Measurements from ENCODE around the gene DCT. TPM values are rescaled to one million over a fixed set of nuclear protein-coding genes. Genes with fewer than 3 reads are reported as not detected.

Gene DCT
- total RNA-seq, 1 donor from 2014 or later, result not detected

DNA sequence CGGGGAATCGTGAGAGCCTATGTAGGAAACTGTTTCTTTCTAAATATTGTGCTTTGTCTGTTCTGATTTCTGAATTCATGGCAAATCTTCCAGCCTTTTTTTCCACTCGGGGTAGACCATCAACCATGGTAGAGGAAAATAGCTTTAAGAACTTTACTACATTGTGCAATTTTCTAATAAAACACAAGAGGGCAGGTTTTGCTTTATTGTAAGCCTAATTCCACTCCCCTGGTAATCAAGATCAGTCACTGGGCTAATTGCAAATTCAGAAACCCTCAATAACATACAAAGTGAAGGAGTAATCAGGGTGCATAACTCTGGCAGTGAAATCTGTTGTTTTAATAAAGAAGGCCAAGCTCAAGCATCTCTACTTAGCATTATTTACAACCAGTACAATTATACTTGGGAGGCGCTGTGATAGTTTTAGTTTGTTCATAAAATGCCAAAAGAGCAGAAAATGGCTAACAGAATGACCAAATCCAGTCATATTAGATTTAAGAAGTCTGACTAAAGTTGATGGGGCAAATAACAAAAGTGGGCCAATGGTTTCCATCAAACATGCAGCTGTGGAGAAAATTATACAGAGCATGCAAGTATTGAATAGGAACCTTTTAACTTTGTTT is 43.8 kb downstream of the DCT start:
- intact Hi-C loops (cut with micrococcal nuclease), result loop anchor here (1.0 to 5.0 kb wide), 4 partner anchors 16 to 182 kb away; partner anchors contain the start of gene TGDS
- Mint-ChIP-seq H3K27me3 (ENCODE audit: low read depth) (no peaks in the 10 kb centered on the region), H3K9me3 (no peaks in the 10 kb centered on the region), H3K4me3 (ENCODE audit: low read depth) (no peak overlapping the region), H3K36me3 (ENCODE audit: low read depth) (no peaks in the 10 kb centered on the region), H3K4me1 (ENCODE audit: low read depth) (peaks cover 21% of the 10 kb centered on the region), H3K27ac (no peak overlapping the region)
- DNase-seq (ENCODE audit: low spot score), result no peak

DNA sequence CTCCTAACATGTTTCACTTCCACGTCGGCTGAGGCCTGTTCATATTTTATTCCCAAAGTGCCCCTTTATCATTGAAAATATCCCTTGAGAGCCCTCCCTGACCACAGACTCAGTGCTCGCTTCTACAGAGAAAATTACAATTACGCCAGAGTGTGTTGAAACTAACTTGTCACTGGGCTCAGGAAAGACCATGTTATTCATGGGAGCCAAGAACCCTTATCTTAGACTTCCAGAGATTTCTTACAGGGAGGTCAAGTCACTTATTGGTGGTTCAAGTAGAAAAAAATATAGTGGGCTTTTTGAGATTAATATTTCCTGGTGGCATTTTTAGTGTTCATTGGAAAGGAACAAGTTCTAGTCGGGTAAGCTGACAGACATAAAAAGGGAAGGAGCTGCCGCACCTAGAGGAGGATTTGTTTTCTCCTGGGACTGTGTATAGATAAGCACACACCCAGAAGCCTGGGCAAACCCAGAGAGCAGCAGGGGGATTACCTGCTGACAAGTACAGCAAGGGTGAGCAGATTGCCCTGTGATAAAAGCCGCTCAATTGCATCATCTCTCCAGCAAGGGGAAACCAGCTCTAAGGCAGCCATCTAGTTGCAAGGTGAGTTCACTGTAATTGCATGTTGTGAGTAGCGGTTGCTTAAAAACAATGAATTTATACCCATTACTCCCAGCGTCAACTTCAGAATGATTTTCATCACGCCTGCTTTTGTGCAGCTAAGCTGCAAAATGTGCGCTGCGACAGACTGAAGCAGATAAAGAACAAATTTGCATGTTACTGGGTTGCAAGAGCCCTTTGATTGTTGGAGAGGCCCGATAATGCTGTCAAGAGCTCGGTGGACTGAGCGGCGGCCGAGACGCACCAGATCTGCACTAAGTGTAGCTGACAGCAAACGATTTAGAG is 46.2 kb downstream of the DCT start:
- intact Hi-C loops (cut with micrococcal nuclease), result no loop called here
- Mint-ChIP-seq H3K9me3 (no peaks in the 10 kb centered on the region), H3K4me3 (ENCODE audit: low read depth) (no peak overlapping the region), H3K36me3 (ENCODE audit: low read depth) (no peaks in the 10 kb centered on the region), H3K27ac (no peak overlapping the region), H3K27me3 (ENCODE audit: low read depth) (no peaks in the 10 kb centered on the region), H3K4me1 (ENCODE audit: low read depth) (peaks cover 21% of the 10 kb centered on the region)
- DNase-seq (ENCODE audit: low spot score), result no peak

DNA sequence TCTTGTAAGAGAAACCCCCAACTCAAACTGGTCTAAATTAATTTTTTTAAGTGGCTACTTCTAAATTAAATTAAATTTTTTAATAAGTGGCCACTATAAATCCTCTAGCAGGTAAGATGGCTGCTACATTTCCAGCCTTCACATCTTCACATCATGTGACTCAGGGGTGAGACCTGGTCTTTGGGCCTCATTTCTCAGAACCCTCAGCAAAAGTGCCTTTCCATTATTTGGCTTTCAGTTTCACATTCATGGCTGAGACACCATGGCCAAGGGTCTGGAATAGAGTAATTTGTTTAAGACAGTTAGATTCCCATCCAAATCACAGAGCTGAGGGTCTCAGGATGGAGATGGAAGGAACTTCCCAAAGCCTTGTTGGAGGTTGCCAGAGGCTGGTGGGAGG is 47.5 kb downstream of the DCT start:
- H3K36me3 Mint-ChIP-seq (ENCODE audit: low read depth), result no peaks in the 10 kb centered on the region
- DNase-seq (ENCODE audit: low spot score), result no peak
- intact Hi-C loops (cut with micrococcal nuclease), result no loop called here
- peaks cover 21% of the 10 kb centered on the region for H3K4me1 Mint-ChIP-seq (ENCODE audit: low read depth)
- no peaks in the 10 kb centered on the region for H3K9me3 Mint-ChIP-seq
- no peak overlapping the region for H3K27ac Mint-ChIP-seq
- H3K4me3 Mint-ChIP-seq (ENCODE audit: low read depth), result no peak overlapping the region
- no peaks in the 10 kb centered on the region for H3K27me3 Mint-ChIP-seq (ENCODE audit: low read depth)

DNA sequence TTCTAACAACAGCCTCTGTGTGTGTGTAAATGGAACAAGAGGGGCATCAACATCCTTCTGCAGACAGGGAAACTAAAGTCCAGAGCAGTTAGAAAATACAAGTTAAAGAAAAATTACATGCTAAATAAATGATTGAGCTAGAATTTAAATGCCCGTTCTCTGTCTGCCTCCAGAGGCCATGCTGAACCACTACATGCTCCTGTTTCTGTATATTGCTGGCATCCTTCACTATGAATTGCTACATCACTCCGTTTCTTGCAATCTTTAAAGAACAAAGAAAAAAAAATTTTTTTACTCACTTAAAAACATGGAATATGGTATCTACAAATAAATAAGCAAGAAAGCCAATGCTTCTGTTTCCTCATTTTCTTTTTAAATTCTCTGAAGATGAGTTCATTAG is 47.9 kb downstream of the DCT start:
- DNase-seq (ENCODE audit: low spot score), result no peak
- H3K27me3 Mint-ChIP-seq (ENCODE audit: low read depth), result no peaks in the 10 kb centered on the region
- H3K27ac Mint-ChIP-seq, result no peak overlapping the region
- no peaks in the 10 kb centered on the region for H3K9me3 Mint-ChIP-seq
- no peak overlapping the region for H3K4me3 Mint-ChIP-seq (ENCODE audit: low read depth)
- intact Hi-C loops (cut with micrococcal nuclease), result no loop called here
- no peaks in the 10 kb centered on the region for H3K36me3 Mint-ChIP-seq (ENCODE audit: low read depth)
- peaks cover 21% of the 10 kb centered on the region for H3K4me1 Mint-ChIP-seq (ENCODE audit: low read depth)

DNA sequence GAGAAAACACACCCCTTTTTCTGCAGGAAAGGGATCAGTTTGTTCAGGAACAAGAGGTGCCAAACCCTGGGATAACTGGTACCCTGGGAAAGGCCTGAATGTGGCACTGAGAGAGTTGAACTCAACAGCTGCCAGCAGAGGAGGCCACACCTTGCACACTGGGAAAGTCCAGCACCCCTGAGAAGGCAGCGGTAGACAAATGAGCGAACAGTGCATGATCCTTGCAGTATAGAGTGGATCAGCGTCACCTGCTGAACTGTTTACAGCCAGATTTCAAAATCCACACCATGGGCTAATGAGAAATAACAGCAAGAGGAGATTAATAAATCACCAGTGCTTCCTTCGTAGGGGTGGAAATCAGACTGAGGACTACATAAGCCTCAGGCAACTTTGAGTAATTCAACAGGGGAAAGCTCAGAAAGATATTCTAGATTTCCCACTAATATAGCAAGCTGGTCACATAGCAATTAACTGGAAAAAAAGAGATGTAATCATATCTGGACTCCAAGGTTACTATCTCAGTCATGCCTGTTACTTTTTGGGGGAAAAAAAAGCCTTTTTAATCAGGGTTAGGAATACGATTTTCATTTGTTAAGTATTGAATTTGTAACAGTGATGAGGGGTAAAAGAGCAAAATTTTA is 52.0 kb downstream of the DCT start:
- intact Hi-C loops (cut with micrococcal nuclease), result no loop called here
- Mint-ChIP-seq H3K27me3 (ENCODE audit: low read depth) (peaks cover 1% of the 10 kb centered on the region), H3K9me3 (no peaks in the 10 kb centered on the region), H3K4me1 (ENCODE audit: low read depth) (peaks cover 3% of the 10 kb centered on the region), H3K4me3 (ENCODE audit: low read depth) (no peak overlapping the region), H3K27ac (no peak overlapping the region), H3K36me3 (ENCODE audit: low read depth) (no peaks in the 10 kb centered on the region)
- no peak for DNase-seq (ENCODE audit: low spot score)

DNA sequence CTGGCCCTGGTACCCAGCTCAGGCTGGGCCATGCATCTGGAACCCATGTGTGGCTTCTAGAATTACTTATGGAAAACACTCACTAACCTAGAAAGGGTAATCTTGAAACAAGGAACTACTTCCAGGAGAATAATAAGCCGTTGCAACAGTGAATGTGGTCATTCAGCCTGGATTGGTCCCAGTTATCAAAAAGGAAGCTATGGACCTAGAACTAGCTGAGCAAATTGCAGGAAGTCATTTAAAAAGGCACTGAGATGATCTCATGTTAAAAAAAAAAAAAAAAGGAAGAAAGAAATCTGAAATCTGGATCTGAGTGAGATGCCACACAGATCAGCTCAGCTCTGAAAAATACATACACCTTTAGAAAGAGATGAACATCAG is 59.6 kb downstream of the DCT start:
- Mint-ChIP-seq H3K9me3 (peaks cover 43% of the 10 kb centered on the region), H3K4me3 (ENCODE audit: low read depth) (no peak overlapping the region), H3K27ac (peak overlapping the region; percentile 12), H3K27me3 (ENCODE audit: low read depth) (peaks cover 1% of the 10 kb centered on the region), H3K4me1 (ENCODE audit: low read depth) (peaks cover 22% of the 10 kb centered on the region), H3K36me3 (ENCODE audit: low read depth) (peaks cover 14% of the 10 kb centered on the region)
- no peak for DNase-seq (ENCODE audit: low spot score)
- intact Hi-C loops (cut with micrococcal nuclease), result loop anchor here (1.0 to 10.0 kb wide), 7 partner anchors 15 to 631 kb away; partner anchors contain the start of gene GPR180

DNA sequence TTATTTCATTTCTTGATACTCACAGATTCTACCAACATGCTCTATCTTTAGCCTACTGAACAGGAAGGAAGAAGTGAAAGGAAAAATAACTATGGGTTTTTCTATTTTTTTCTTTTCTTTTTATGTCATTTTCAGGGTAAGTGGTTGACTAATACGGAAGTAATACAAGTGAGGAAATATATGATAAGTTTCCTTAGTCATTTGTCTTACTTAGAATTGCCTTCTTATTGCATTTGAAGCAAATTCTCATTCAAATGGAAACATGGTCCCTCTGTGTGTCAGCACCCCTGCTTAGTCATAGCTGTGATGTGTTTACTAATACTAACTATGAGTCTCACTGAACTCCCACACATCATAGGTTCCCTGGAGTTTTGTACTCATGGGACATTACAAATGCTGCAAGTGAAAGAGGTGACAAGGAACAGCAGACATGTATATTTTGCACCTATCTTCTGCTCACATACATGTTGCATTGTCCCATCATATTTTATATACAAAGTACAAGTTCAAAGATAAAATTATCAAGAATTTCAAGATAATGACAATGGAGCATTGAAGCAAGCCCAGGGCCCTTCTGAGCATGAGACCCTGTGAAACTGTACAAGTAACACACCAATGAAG is 60.1 kb downstream of the DCT start:
- H3K36me3 Mint-ChIP-seq (ENCODE audit: low read depth), result peaks cover 14% of the 10 kb centered on the region
- H3K9me3 Mint-ChIP-seq, result peaks cover 43% of the 10 kb centered on the region
- intact Hi-C loops (cut with micrococcal nuclease), result loop anchor here (1.0 to 10.0 kb wide), 7 partner anchors 16 to 631 kb away; partner anchors contain the start of gene GPR180
- no peak overlapping the region for H3K4me3 Mint-ChIP-seq (ENCODE audit: low read depth)
- no peak for DNase-seq (ENCODE audit: low spot score)
- H3K27me3 Mint-ChIP-seq (ENCODE audit: low read depth), result no peaks in the 10 kb centered on the region
- H3K4me1 Mint-ChIP-seq (ENCODE audit: low read depth), result peaks cover 22% of the 10 kb centered on the region
- H3K27ac Mint-ChIP-seq, result peak overlapping the region; percentile 77

DNA sequence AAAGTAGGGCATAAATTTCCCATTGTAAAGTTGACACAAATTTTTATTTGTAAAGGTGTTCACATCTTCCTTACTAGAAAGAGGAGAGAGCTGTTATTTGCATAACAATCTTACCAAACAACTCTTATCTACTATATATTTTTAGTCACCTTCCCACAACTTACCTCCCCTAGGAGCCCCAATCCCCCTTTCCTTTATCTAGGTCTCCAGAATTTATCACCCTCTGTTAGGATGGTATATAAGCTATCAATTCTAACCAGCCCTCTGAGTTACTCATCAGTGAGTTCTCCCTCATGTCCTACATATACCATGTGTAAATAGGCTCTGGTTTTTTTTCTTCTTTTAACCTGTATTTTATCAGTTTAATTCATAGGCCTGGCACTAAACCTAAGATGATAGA is 62.2 kb downstream of the DCT start:
- Mint-ChIP-seq H3K4me1 (ENCODE audit: low read depth) (peaks cover 22% of the 10 kb centered on the region), H3K4me3 (ENCODE audit: low read depth) (no peak overlapping the region), H3K36me3 (ENCODE audit: low read depth) (peaks cover 14% of the 10 kb centered on the region), H3K27me3 (ENCODE audit: low read depth) (no peaks in the 10 kb centered on the region), H3K27ac (no peak overlapping the region), H3K9me3 (peaks cover 43% of the 10 kb centered on the region)
- no peak for DNase-seq (ENCODE audit: low spot score)
- intact Hi-C loops (cut with micrococcal nuclease), result loop anchor here (10.0 kb wide), 1 partner anchor 92 kb away; no protein-coding TSS in a partner anchor

DNA sequence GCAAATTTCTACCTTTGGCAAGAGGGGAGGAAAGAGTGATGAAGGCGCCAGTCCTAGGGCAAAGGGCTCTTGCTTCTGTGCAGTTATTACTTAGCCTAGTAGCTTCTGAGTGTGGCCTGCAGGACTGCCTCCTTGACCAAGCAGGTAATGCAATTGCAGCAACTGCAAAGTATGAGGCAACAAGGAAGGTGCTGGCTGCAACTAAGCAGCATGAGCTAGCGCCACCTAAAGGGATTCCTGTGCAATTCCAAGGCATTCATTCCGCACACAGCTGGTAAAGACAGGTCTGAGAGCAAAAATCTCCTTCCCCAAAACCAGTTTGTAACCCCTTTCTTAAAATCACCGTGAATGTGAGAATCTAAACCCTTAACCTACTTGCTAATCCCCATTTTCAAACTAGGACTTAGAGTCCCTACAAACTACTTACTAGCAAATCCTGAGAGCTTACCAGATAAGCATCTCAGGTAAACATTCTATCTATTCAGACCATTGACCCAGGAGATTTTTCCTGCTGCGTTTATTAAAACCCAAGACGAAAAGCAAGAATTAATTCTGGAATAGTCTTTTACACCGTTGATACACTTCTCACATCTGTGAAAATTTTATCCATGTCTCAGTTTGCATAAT is 62.9 kb downstream of the DCT start:
- no peak for DNase-seq (ENCODE audit: low spot score)
- peaks cover 22% of the 10 kb centered on the region for H3K4me1 Mint-ChIP-seq (ENCODE audit: low read depth)
- H3K27ac Mint-ChIP-seq, result no peak overlapping the region
- H3K27me3 Mint-ChIP-seq (ENCODE audit: low read depth), result no peaks in the 10 kb centered on the region
- intact Hi-C loops (cut with micrococcal nuclease), result loop anchor here (10.0 kb wide), 1 partner anchor 92 kb away; no protein-coding TSS in a partner anchor
- peaks cover 13% of the 10 kb centered on the region for H3K36me3 Mint-ChIP-seq (ENCODE audit: low read depth)
- H3K4me3 Mint-ChIP-seq (ENCODE audit: low read depth), result no peak overlapping the region
- peaks cover 40% of the 10 kb centered on the region for H3K9me3 Mint-ChIP-seq

DNA sequence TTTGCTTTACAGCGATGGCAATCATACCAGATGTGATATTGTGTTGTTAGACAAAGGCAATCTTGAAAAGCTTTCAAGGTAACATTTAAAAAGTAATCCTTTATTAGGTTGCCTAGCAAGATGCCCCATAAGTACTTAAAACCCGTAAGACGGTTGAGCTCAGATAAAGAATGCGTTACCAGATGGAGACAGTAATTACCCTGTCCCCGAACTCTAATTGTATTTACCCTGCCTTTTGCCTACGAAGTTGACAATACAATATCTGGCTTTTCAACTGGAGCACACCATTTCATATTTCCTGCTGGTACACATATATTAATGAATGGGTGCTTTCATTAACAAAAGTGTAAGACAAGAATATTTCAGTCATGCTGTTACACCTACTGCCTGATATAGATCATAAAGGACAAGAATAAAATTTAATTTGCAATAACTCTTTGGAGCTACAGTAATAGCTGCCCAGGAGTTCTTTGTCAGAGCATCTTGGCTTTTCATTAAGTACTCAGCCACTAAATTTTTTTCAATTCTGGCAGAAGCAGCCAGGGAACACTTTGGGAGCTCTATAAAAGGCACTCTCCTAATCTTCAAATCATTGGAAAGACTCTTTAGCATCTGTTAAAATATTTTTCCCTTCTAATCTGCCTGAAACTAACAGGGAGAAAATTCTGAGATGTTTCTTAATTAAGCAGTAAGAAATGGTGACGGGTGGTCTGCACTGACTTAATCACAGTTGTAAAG is 63.8 kb downstream of the DCT start:
- Mint-ChIP-seq H3K27ac (no peak overlapping the region), H3K9me3 (peaks cover 31% of the 10 kb centered on the region), H3K27me3 (ENCODE audit: low read depth) (no peaks in the 10 kb centered on the region), H3K36me3 (ENCODE audit: low read depth) (peaks cover 9% of the 10 kb centered on the region), H3K4me1 (ENCODE audit: low read depth) (peaks cover 22% of the 10 kb centered on the region), H3K4me3 (ENCODE audit: low read depth) (no peak overlapping the region)
- DNase-seq (ENCODE audit: low spot score), result no peak
- intact Hi-C loops (cut with micrococcal nuclease), result loop anchor here (10.0 kb wide), 1 partner anchor 91 kb away; no protein-coding TSS in a partner anchor

DNA sequence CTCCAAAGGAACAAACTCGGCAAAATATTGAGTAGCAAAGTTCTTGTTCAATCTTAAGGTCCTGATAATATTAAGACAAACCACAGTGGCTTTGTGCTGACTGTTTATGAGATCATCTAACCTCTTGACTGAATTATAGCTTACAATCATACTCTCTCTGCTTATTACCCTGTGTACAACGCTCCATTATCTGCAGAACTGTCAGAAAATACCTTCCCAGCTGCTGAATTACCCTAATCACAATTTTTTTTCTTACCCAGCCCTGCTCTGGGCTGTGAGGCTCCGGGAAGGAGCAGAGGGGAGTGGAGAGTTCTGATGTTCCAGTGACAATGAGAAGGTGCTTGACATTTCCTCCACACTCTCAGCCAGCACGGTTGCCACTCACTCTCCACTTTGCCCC is 64.8 kb downstream of the DCT start:
- Mint-ChIP-seq H3K4me1 (ENCODE audit: low read depth) (peaks cover 15% of the 10 kb centered on the region), H3K27ac (no peak overlapping the region), H3K27me3 (ENCODE audit: low read depth) (no peaks in the 10 kb centered on the region), H3K36me3 (ENCODE audit: low read depth) (peaks cover under 1% of the 10 kb centered on the region), H3K9me3 (peaks cover 23% of the 10 kb centered on the region), H3K4me3 (ENCODE audit: low read depth) (no peak overlapping the region)
- no peak for DNase-seq (ENCODE audit: low spot score)
- intact Hi-C loops (cut with micrococcal nuclease), result loop anchor here (10.0 kb wide), 1 partner anchor 90 kb away; no protein-coding TSS in a partner anchor

All from activated T-helper 2 cell treated with anti-CD3 and anti-CD28 coated beads, Interferon-gamma antibody, Interleukin-2, Interleukin-4, amounts not matched to agents 10 μg/mL and 5 μg/mL and 100 μg/mL, durations not matched to agents 14 hours and 24 hours and 36 hours (primary cell).